K562 (cell line): ENCODE results near the gene KAT5. TPM values are rescaled to one million over a fixed set of nuclear protein-coding genes. Genes with fewer than 3 reads are reported as not detected.

Source experiments
- CBX2 ChIP-seq: fragments of 200-600 bp; sonication (generic); IDR thresholded peaks from one replicate; pipeline ENCODE4 v1.6.1; 2012; ENCODE audit warnings: mild to moderate bottlenecking, low read length, inconsistent platforms; ENCODE audit not compliant: insufficient read depth, poor library complexity, severe bottlenecking
- DACH1 ChIP-seq: fragments of 450-650 bp; IDR thresholded peaks from 2 replicates; pipeline ENCODE4 v1.6.1; 2018; ENCODE audit not compliant: partially characterized antibody
- GTF2F1 ChIP-seq: IDR thresholded peaks from 2 replicates; pipeline ENCODE4 v1.6.1; 2011; ENCODE audit warnings: low read depth, low read length, improper control_type of control experiment
- HDAC8 ChIP-seq: fragments of 450-650 bp; IDR thresholded peaks from 2 replicates; pipeline ENCODE4 v1.6.1; 2016; ENCODE audit warnings: mild to moderate bottlenecking, missing genetic modification characterization, moderate library complexity, missing compliant biosample characterization
- JUND ChIP-seq, 2 experiments: IDR thresholded peaks; 2 replicates in 1 of 2; 3 replicates in 1 of 2; pipeline ENCODE4 v1.6.1; 2011; ENCODE audit warnings: borderline replicate concordance in 2 of 2, low read depth in 2 of 2, low read length in 2 of 2, improper control_type of control experiment in 1 of 2, missing biosample characterization in 1 of 2, missing genetic modification characterization in 1 of 2, missing genetic modification reagents in 1 of 2
- PHF20 ChIP-seq: fragments of 450-650 bp; IDR thresholded peaks from 2 replicates; pipeline ENCODE4 v1.6.1; 2018; ENCODE audit not compliant: partially characterized antibody
- RFX5 ChIP-seq: IDR thresholded peaks from 2 replicates; pipeline ENCODE4 v1.6.1; 2011; ENCODE audit warnings: low read depth, mild to moderate bottlenecking, improper control_type of control experiment, low read length
- SMAD4 ChIP-seq: fragments of 250-450 bp; sonication (Bioruptor Pico); conservative IDR thresholded peaks from 2 replicates; pipeline ENCODE4 v1.8.0; 2021; ENCODE audit warnings: inconsistent platforms, mild to moderate bottlenecking, moderate library complexity
- SOX6 ChIP-seq: fragments of 450-650 bp; IDR thresholded peaks from 2 replicates; pipeline ENCODE4 v1.6.1; 2014; ENCODE audit warnings: mild to moderate bottlenecking
- ZNF146 ChIP-seq: IDR thresholded peaks from one replicate; pipeline ENCODE4 v1.6.1; 2018; ENCODE audit warnings: missing compliant biosample characterization; ENCODE audit not compliant: unreplicated experiment
- ZNF589 ChIP-seq: fragments of 200-800 bp; sonication (Bioruptor generic); IDR thresholded peaks from 2 replicates; pipeline ENCODE4 v1.6.1; 2016; ENCODE audit warnings: low read depth, missing genetic modification characterization, missing compliant biosample characterization
- ZNF778 ChIP-seq: fragments of 450-650 bp; formaldehyde crosslinking; IDR thresholded peaks from 2 replicates; pipeline ENCODE4 v1.4.0; 2020; ENCODE audit warnings: mild to moderate bottlenecking, moderate library complexity
- polyA plus RNA-seq, 8 experiments: library from polyadenylated mRNA; depleted of rRNA in 4 of 8; stranded (reverse) in 5 of 8; unstranded in 3 of 8; fragments of >200 nt; fragmentation: Nextera tagmentation in 2 of 8; fragmentation: Illumina TruSeq in 1 of 8; extraction: Ambion mirVana in 2 of 8; extraction: Trizol in 1 of 8; gene quantifications; 2 replicates each; pipeline versions ENCODE4 v1.2.1 to v1.2.3, GENCODE V29; 2011 to 2014; ENCODE audit warnings: inconsistent platforms in 1 of 8, missing spikeins in 1 of 8
- total RNA-seq, 7 experiments: library from RNA; depleted of rRNA in 6 of 7; stranded (reverse); fragments of >200 nt in 6 of 7; fragmentation: Illumina TruSeq in 2 of 7; extraction: Trizol in 2 of 7; gene quantifications; 2 replicates each; pipeline versions ENCODE4 v1.2.1 to v1.2.3, GENCODE V29; 2011 to 2021; ENCODE audit warnings: low replicate concordance in 1 of 7
- TF ChIP-seq, protein P1 (sequence below): fragments of 250-450 bp; sonication (Bioruptor Pico); IDR thresholded peaks from 2 replicates; pipeline ENCODE4 v1.4.0; 2020
- TF ChIP-seq, protein P2 (sequence below): fragments of 200-800 bp; sonication (Bioruptor generic); IDR thresholded peaks from 2 replicates; pipeline ENCODE4 v1.6.1; 2017; ENCODE audit warnings: missing genetic modification characterization, missing compliant biosample characterization
- TF ChIP-seq, protein P3 (sequence below): fragments of 250-450 bp; sonication (Bioruptor Pico); IDR thresholded peaks from 2 replicates; pipeline ENCODE4 v1.5.0; 2021; ENCODE audit warnings: mild to moderate bottlenecking, borderline replicate concordance
- TF ChIP-seq, protein P4 (sequence below): fragments of 450-650 bp; IDR thresholded peaks from 2 replicates; pipeline ENCODE4 v1.6.1; 2017; ENCODE audit warnings: antibody characterized with exemption

The KAT5 gene
- total and polyA plus RNA-seq, 9 of the 15 experiments (the other 6 are each of a cell fraction or from before 2014, with no cell fraction given), result 3.6 to 76.8 (median 52.7) TPM

DNA sequence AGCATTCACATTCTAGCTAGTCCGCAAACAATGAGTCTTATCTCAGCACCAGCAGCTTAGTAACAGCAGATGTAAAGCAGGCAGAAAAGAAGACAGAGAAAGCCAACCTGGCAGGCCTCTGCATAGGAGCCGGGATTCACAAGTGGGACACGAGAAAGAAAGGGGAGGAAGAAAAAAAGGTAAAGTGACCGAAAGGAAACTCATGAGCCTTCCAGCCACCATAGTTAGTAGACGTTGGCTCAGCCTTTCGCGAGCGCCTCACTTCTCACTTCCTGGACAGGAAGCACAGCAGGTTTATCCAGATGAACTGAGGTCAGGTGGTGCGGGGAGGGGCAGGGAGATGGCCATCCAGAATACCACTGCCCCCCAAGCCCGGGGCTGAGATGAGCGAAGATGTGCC lies 19.7 kb upstream of the KAT5 start (continued):
- TF ChIP-seq, protein P1, sequence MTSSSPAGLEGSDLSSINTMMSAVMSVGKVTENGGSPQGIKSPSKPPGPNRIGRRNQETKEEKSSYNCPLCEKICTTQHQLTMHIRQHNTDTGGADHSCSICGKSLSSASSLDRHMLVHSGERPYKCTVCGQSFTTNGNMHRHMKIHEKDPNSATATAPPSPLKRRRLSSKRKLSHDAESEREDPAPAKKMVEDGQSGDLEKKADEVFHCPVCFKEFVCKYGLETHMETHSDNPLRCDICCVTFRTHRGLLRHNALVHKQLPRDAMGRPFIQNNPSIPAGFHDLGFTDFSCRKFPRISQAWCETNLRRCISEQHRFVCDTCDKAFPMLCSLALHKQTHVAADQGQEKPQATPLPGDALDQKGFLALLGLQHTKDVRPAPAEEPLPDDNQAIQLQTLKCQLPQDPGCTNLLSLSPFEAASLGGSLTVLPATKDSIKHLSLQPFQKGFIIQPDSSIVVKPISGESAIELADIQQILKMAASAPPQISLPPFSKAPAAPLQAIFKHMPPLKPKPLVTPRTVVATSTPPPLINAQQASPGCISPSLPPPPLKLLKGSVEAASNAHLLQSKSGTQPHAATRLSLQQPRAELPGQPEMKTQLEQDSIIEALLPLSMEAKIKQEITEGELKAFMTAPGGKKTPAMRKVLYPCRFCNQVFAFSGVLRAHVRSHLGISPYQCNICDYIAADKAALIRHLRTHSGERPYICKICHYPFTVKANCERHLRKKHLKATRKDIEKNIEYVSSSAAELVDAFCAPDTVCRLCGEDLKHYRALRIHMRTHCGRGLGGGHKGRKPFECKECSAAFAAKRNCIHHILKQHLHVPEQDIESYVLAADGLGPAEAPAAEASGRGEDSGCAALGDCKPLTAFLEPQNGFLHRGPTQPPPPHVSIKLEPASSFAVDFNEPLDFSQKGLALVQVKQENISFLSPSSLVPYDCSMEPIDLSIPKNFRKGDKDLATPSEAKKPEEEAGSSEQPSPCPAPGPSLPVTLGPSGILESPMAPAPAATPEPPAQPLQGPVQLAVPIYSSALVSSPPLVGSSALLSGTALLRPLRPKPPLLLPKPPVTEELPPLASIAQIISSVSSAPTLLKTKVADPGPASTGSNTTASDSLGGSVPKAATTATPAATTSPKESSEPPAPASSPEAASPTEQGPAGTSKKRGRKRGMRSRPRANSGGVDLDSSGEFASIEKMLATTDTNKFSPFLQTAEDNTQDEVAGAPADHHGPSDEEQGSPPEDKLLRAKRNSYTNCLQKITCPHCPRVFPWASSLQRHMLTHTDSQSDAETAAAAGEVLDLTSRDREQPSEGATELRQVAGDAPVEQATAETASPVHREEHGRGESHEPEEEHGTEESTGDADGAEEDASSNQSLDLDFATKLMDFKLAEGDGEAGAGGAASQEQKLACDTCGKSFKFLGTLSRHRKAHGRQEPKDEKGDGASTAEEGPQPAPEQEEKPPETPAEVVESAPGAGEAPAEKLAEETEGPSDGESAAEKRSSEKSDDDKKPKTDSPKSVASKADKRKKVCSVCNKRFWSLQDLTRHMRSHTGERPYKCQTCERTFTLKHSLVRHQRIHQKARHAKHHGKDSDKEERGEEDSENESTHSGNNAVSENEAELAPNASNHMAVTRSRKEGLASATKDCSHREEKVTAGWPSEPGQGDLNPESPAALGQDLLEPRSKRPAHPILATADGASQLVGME (CRISPR knock-in tag), result no peak
- TF ChIP-seq DACH1 (no peak), RFX5 (no peak), ZNF778 (CRISPR knock-in tag) (no peak), PHF20 (peak; percentile 17), JUND (IDR thresholded peaks at IDR 0.05; ENCODE audit: borderline replicate concordance, low read depth, low read length) (0 out of 2 replicates have a peak, but pooled peaks have one; percentile 2), JUND (tag; IDR thresholded peaks at IDR 0.05; ENCODE audit: borderline replicate concordance, low read depth, low read length) (0 out of 3 replicates have a peak, but pooled peaks have one; percentile 34), CBX2 (no peak), ZNF146 (CRISPR knock-in tag) (no peak), ZNF589 (CRISPR knock-in tag) (peak; percentile 66; the same call in 1 of the 2 replicates), SOX6 (peak; percentile 72), HDAC8 (no peak), GTF2F1 (no peak), SMAD4 (CRISPR knock-in tag) (peak; percentile 45; the same call in 1 of the 2 replicates)
- TF ChIP-seq, protein P2, sequence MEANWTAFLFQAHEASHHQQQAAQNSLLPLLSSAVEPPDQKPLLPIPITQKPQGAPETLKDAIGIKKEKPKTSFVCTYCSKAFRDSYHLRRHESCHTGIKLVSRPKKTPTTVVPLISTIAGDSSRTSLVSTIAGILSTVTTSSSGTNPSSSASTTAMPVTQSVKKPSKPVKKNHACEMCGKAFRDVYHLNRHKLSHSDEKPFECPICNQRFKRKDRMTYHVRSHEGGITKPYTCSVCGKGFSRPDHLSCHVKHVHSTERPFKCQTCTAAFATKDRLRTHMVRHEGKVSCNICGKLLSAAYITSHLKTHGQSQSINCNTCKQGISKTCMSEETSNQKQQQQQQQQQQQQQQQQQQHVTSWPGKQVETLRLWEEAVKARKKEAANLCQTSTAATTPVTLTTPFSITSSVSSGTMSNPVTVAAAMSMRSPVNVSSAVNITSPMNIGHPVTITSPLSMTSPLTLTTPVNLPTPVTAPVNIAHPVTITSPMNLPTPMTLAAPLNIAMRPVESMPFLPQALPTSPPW (CRISPR knock-in tag), result 0 out of 2 replicates have a peak, but pooled peaks have one; percentile 31
- TF ChIP-seq, protein P3, sequence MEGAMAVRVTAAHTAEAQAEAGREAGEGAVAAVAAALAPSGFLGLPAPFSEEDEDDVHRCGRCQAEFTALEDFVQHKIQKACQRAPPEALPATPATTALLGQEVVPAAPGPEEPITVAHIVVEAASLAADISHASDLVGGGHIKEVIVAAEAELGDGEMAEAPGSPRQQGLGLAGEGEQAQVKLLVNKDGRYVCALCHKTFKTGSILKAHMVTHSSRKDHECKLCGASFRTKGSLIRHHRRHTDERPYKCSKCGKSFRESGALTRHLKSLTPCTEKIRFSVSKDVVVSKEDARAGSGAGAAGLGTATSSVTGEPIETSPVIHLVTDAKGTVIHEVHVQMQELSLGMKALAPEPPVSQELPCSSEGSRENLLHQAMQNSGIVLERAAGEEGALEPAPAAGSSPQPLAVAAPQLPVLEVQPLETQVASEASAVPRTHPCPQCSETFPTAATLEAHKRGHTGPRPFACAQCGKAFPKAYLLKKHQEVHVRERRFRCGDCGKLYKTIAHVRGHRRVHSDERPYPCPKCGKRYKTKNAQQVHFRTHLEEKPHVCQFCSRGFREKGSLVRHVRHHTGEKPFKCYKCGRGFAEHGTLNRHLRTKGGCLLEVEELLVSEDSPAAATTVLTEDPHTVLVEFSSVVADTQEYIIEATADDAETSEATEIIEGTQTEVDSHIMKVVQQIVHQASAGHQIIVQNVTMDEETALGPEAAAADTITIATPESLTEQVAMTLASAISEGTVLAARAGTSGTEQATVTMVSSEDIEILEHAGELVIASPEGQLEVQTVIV (CRISPR knock-in tag), result no peak
- TF ChIP-seq, protein P4, sequence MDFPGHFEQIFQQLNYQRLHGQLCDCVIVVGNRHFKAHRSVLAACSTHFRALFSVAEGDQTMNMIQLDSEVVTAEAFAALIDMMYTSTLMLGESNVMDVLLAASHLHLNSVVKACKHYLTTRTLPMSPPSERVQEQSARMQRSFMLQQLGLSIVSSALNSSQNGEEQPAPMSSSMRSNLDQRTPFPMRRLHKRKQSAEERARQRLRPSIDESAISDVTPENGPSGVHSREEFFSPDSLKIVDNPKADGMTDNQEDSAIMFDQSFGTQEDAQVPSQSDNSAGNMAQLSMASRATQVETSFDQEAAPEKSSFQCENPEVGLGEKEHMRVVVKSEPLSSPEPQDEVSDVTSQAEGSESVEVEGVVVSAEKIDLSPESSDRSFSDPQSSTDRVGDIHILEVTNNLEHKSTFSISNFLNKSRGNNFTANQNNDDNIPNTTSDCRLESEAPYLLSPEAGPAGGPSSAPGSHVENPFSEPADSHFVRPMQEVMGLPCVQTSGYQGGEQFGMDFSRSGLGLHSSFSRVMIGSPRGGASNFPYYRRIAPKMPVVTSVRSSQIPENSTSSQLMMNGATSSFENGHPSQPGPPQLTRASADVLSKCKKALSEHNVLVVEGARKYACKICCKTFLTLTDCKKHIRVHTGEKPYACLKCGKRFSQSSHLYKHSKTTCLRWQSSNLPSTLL, result no peak
